SK-N-SH treated with all-trans-retinoic acid at 6 μM for 48 hours (cell line): ENCODE measurements around the gene ANKDD1B.

ENCODE experiments used
- ATAC-seq: fragments of 200-7000 bp; cut with Tn5 transposase; 3 replicates; pipeline ENCODE4 v1.9.1; 2020; ENCODE audit warnings: mild to moderate bottlenecking, moderate library complexity
- ARNTL ChIP-seq: fragments of 450-650 bp; formaldehyde crosslinking; IDR thresholded peaks from 2 replicates; pipeline ENCODE4 v1.5.0; 2020; ENCODE audit warnings: low read depth, mild to moderate bottlenecking, moderate library complexity, borderline replicate concordance
- BACH2 ChIP-seq: fragments of 250-450 bp; sonication (Bioruptor Pico); IDR thresholded peaks from 2 replicates; pipeline ENCODE4 v1.9.0; 2021; ENCODE audit warnings: mild to moderate bottlenecking, borderline replicate concordance
- CREB5 ChIP-seq: fragments of 250-450 bp; sonication (Bioruptor Pico); IDR thresholded peaks from 2 replicates; pipeline ENCODE4 v1.5.1; 2020; ENCODE audit warnings: low read depth, mild to moderate bottlenecking, moderate library complexity
- CSDC2 ChIP-seq: fragments of 250-450 bp; sonication (Bioruptor Pico); IDR thresholded peaks from 2 replicates; pipeline ENCODE4 v1.5.0; 2020; ENCODE audit warnings: mild to moderate bottlenecking, moderate library complexity
- ESRRG ChIP-seq: fragments of 250-450 bp; sonication (Bioruptor Pico); IDR thresholded peaks from 2 replicates; pipeline ENCODE4 v1.6.1; 2021; ENCODE audit warnings: mild to moderate bottlenecking
- ISL1 ChIP-seq: fragments of 250-450 bp; sonication (Bioruptor Pico); IDR thresholded peaks from 2 replicates; pipeline ENCODE4 v2.1.2; 2022; ENCODE audit warnings: mild to moderate bottlenecking, moderate library complexity
- PPARA ChIP-seq: fragments of 250-450 bp; sonication (Bioruptor Pico); IDR thresholded peaks from 2 replicates; pipeline ENCODE4 v1.5.0; 2020; ENCODE audit warnings: mild to moderate bottlenecking, borderline replicate concordance
- RARB ChIP-seq: fragments of 250-450 bp; sonication (Bioruptor Pico); IDR thresholded peaks from 2 replicates; pipeline ENCODE4 v1.8.0; 2021; ENCODE audit warnings: mild to moderate bottlenecking, moderate library complexity
- SNAI2 ChIP-seq: fragments of 250-450 bp; sonication (Bioruptor Pico); IDR thresholded peaks from 2 replicates; pipeline ENCODE4 v1.5.0; 2020; ENCODE audit warnings: mild to moderate bottlenecking, moderate library complexity
- TCF4 ChIP-seq: fragments of 250-450 bp; sonication (Bioruptor Pico); IDR thresholded peaks from 2 replicates; pipeline ENCODE4 v1.8.0; 2021; ENCODE audit warnings: mild to moderate bottlenecking, moderate library complexity, borderline replicate concordance
- TOX ChIP-seq: fragments of 250-450 bp; sonication (Bioruptor Pico); IDR thresholded peaks from 2 replicates; pipeline ENCODE4 v1.8.0; 2021; ENCODE audit warnings: mild to moderate bottlenecking, moderate library complexity, borderline replicate concordance
- TSHZ2 ChIP-seq: fragments of 250-450 bp; sonication (Bioruptor Pico); IDR thresholded peaks from 2 replicates; pipeline ENCODE4 v1.5.0; 2020; ENCODE audit warnings: mild to moderate bottlenecking, moderate library complexity
- ZC3H10 ChIP-seq: fragments of 250-450 bp; sonication (Bioruptor Pico); IDR thresholded peaks from 2 replicates; pipeline ENCODE4 v1.5.1; 2021; ENCODE audit warnings: mild to moderate bottlenecking, moderate library complexity
- ZFP3 ChIP-seq: fragments of 250-450 bp; sonication (Bioruptor Pico); IDR thresholded peaks from 2 replicates; pipeline ENCODE4 v1.5.0; 2020; ENCODE audit warnings: mild to moderate bottlenecking, moderate library complexity
- ZNF565 ChIP-seq: fragments of 450-650 bp; formaldehyde crosslinking; conservative IDR thresholded peaks from 2 replicates; pipeline ENCODE4 v1.5.0; 2020; ENCODE audit warnings: low read depth, mild to moderate bottlenecking, moderate library complexity
- ZNF70 ChIP-seq: fragments of 450-650 bp; formaldehyde crosslinking; IDR thresholded peaks from 2 replicates; pipeline ENCODE4 v1.5.0; 2020; ENCODE audit warnings: mild to moderate bottlenecking, moderate library complexity
- ZNF8 ChIP-seq: fragments of 450-650 bp; formaldehyde crosslinking; IDR thresholded peaks from 2 replicates; pipeline ENCODE4 v1.5.0; 2020; ENCODE audit warnings: mild to moderate bottlenecking, moderate library complexity
- TF ChIP-seq, protein P1 (sequence below): fragments of 250-450 bp; sonication (Bioruptor Pico); IDR thresholded peaks from 2 replicates; pipeline ENCODE4 v1.8.0; 2020; ENCODE audit warnings: mild to moderate bottlenecking, moderate library complexity, borderline replicate concordance
- TF ChIP-seq, protein P2 (sequence below): fragments of 250-450 bp; sonication (Bioruptor Pico); IDR thresholded peaks from 2 replicates; pipeline ENCODE4 v1.5.1; 2021; ENCODE audit warnings: mild to moderate bottlenecking, moderate library complexity
- TF ChIP-seq, protein P3 (sequence below): fragments of 250-450 bp; sonication (Bioruptor Pico); IDR thresholded peaks from 2 replicates; pipeline ENCODE4 v1.8.0; 2021; ENCODE audit warnings: low read depth, mild to moderate bottlenecking, moderate library complexity, borderline replicate concordance

The ANKDD1B gene

GRCh38 chr5:75672616-75673015, 61.4 kb downstream of the ANKDD1B start:
- no peak for ATAC-seq

GRCh38 chr5:75675783-75676182, 64.5 kb downstream of the ANKDD1B start:
- no peak for ATAC-seq

More at GRCh38 chr5:75672616-75673015, 61.4 kb downstream of the ANKDD1B start:
- TF ChIP-seq ZNF70 (no peak), ESRRG (CRISPR knock-in tag) (no peak), SNAI2 (CRISPR knock-in tag) (no peak), ZNF8 (CRISPR knock-in tag) (no peak), BACH2 (CRISPR knock-in tag) (no peak), ARNTL (CRISPR knock-in tag) (no peak)

GRCh38 chr5:75677607-75678006, 66.4 kb downstream of the ANKDD1B start:
- no peak for ATAC-seq
- no peak for TF ChIP-seq ZNF8 (CRISPR knock-in tag)
- TF ChIP-seq ISL1 (CRISPR knock-in tag) = no peak
- no peak for TF ChIP-seq ZNF565 (CRISPR knock-in tag)
- no peak for TF ChIP-seq SNAI2 (CRISPR knock-in tag)
- no peak for TF ChIP-seq ZNF70
- TF ChIP-seq, protein P1, sequence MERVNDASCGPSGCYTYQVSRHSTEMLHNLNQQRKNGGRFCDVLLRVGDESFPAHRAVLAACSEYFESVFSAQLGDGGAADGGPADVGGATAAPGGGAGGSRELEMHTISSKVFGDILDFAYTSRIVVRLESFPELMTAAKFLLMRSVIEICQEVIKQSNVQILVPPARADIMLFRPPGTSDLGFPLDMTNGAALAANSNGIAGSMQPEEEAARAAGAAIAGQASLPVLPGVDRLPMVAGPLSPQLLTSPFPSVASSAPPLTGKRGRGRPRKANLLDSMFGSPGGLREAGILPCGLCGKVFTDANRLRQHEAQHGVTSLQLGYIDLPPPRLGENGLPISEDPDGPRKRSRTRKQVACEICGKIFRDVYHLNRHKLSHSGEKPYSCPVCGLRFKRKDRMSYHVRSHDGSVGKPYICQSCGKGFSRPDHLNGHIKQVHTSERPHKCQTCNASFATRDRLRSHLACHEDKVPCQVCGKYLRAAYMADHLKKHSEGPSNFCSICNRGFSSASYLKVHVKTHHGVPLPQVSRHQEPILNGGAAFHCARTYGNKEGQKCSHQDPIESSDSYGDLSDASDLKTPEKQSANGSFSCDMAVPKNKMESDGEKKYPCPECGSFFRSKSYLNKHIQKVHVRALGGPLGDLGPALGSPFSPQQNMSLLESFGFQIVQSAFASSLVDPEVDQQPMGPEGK (CRISPR knock-in tag) = no peak
- no peak for TF ChIP-seq ZC3H10
- no peak for TF ChIP-seq BACH2 (CRISPR knock-in tag)

More at GRCh38 chr5:75675783-75676182, 64.5 kb downstream of the ANKDD1B start:
- TF ChIP-seq ZNF565 (CRISPR knock-in tag) (no peak), RARB (CRISPR knock-in tag) (no peak), ZC3H10 (no peak), TSHZ2 (CRISPR knock-in tag) (no peak), ZNF8 (CRISPR knock-in tag) (no peak), SNAI2 (CRISPR knock-in tag) (no peak), CREB5 (CRISPR knock-in tag) (no peak), CSDC2 (CRISPR knock-in tag) (no peak), ARNTL (CRISPR knock-in tag) (no peak), ESRRG (CRISPR knock-in tag) (no peak), ISL1 (CRISPR knock-in tag) (no peak)
- TF ChIP-seq, protein P2, sequence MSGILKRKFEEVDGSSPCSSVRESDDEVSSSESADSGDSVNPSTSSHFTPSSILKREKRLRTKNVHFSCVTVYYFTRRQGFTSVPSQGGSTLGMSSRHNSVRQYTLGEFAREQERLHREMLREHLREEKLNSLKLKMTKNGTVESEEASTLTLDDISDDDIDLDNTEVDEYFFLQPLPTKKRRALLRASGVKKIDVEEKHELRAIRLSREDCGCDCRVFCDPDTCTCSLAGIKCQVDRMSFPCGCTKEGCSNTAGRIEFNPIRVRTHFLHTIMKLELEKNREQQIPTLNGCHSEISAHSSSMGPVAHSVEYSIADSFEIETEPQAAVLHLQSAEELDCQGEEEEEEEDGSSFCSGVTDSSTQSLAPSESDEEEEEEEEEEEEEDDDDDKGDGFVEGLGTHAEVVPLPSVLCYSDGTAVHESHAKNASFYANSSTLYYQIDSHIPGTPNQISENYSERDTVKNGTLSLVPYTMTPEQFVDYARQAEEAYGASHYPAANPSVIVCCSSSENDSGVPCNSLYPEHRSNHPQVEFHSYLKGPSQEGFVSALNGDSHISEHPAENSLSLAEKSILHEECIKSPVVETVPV (CRISPR knock-in tag) = no peak

DNA sequence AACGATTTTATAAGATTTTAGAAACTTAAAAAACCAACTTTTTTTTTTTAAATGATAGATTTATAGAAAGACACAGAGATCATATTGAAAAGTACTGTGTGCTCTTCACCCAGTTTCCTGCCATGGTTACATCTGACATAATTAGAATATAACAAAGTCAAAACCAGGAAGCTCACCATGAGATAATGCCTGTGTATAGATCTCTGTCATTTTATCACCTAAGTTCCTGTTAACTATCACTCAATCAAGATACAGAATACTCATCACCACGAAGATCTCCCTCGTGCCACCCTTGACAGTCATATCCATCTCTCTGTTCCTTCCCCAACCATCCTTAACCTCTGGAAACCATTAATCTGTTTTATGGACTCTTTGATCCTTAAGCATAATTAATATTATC, 66.9 kb downstream of the ANKDD1B start:
- no peak for TF ChIP-seq ZNF8 (CRISPR knock-in tag)
- no peak for TF ChIP-seq TOX (CRISPR knock-in tag)
- TF ChIP-seq, protein P3, sequence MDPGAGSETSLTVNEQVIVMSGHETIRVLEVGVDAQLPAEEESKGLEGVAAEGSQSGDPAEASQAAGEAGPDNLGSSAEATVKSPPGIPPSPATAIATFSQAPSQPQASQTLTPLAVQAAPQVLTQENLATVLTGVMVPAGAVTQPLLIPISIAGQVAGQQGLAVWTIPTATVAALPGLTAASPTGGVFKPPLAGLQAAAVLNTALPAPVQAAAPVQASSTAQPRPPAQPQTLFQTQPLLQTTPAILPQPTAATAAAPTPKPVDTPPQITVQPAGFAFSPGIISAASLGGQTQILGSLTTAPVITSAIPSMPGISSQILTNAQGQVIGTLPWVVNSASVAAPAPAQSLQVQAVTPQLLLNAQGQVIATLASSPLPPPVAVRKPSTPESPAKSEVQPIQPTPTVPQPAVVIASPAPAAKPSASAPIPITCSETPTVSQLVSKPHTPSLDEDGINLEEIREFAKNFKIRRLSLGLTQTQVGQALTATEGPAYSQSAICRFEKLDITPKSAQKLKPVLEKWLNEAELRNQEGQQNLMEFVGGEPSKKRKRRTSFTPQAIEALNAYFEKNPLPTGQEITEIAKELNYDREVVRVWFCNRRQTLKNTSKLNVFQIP (CRISPR knock-in tag) = no peak
- no peak for TF ChIP-seq SNAI2 (CRISPR knock-in tag)
- TF ChIP-seq ZFP3 (CRISPR knock-in tag) = no peak
- TF ChIP-seq, protein P2 (CRISPR knock-in tag) = no peak
- TF ChIP-seq CSDC2 (CRISPR knock-in tag) = no peak
- no peak for TF ChIP-seq ARNTL (CRISPR knock-in tag)
- TF ChIP-seq PPARA (CRISPR knock-in tag) = no peak
- no peak for TF ChIP-seq RARB (CRISPR knock-in tag)
- TF ChIP-seq ZC3H10 = no peak
- no peak for TF ChIP-seq CREB5 (CRISPR knock-in tag)
- TF ChIP-seq TCF4 (CRISPR knock-in tag) = no peak
- TF ChIP-seq ZNF70 = no peak
- TF ChIP-seq, protein P1 (CRISPR knock-in tag) = no peak
- no peak for ATAC-seq
